ENCODE measurements around the gene DNAAF5. TPM values are rescaled to one million over a fixed set of nuclear protein-coding genes. Genes with fewer than 3 reads are reported as not detected.

Gene DNAAF5
- total and polyA plus RNA-seq, 2 of the 4 experiments (the other 2 are of a cell fraction), result 12.4 to 32.6 TPM

GRCh38 chr7:830069-830468 is 103.6 kb downstream of the DNAAF5 start (continued):
- TF ChIP-seq CTCF (conservative IDR thresholded peaks at IDR 0.05; ENCODE audit: low read depth, low read length), result no peak

GRCh38 chr7:831596-832166 is 105.2 kb downstream of the DNAAF5 start:
- intact Hi-C loops (cut with micrococcal nuclease), result no loop called here
- no CpG with 5 or more reads among the region's 7 CpGs for WGBS, 2 experiments (ENCODE audit: extremely low coverage in 2 of 2, insufficient read length in 1 of 2)
- BruUV-seq (replicated peaks), result no TSS peak
- TF ChIP-seq CHD1 (IDR thresholded peaks at IDR 0.05; ENCODE audit: low read depth, low read length) (peak; percentile 63; the same call in 1 of the 2 replicates), BHLHE40 (IDR thresholded peaks at IDR 0.05; ENCODE audit: low read depth, low read length) (peak; percentile 88), RAD21 (IDR thresholded peaks at IDR 0.05; ENCODE audit: low read length) (peak; percentile 9; the same call in 1 of the 2 replicates), ELK1 (IDR thresholded peaks at IDR 0.05; ENCODE audit: borderline replicate concordance, low read depth, low read length) (no peak), FOS (IDR thresholded peaks at IDR 0.05; ENCODE audit: low read depth, low read length) (peak; percentile 99), MAFK (IDR thresholded peaks at IDR 0.05; ENCODE audit: low read depth, low read length) (peak; percentile 26; the same call in 1 of the 2 replicates), NFE2L2 (IDR thresholded peaks at IDR 0.05; ENCODE audit: low read depth, low read length) (no peak), SMC3 (IDR thresholded peaks at IDR 0.05; ENCODE audit: low read depth, low read length) (no peak), POLR2A (IDR thresholded peaks at IDR 0.05; ENCODE audit: low read depth, low read length) (peak; percentile 64), MXI1 (IDR thresholded peaks at IDR 0.05; ENCODE audit: borderline replicate concordance, low read depth, low read length) (no peak), USF2 (IDR thresholded peaks at IDR 0.05; ENCODE audit: low read depth, low read length) (no peak)

More at GRCh38 chr7:831596-832166, 105.2 kb downstream of the DNAAF5 start:
- dilution Hi-C loops (cut with HindIII; ENCODE audit: low sequenced_read_pairs, unreplicated experiment) (no loop called here), in situ Hi-C loops (cut with MboI; ENCODE audit: low sequenced_read_pairs) (no loop called here)
- ChIA-PET CTCF (no interaction called here), POLR2A (ENCODE audit: unreplicated experiment) (interaction anchor here (0.6 kb wide), 1 partner anchor 18 kb away, joined by 3 read pairs; no protein-coding TSS in a partner anchor)
- Histone ChIP-seq H2BK15ac (ENCODE audit: low read depth, low read length) (no peak overlapping the region; the same call in 2 of the 3 replicates), H2AK9ac (replicated peaks; ENCODE audit: low read depth, low read length, poor library complexity) (no peak overlapping the region), H2BK120ac (ENCODE audit: low read depth, low read length) (peak overlapping the region; percentile 43), H3K9me3 (ENCODE audit: control insufficient read depth, insufficient read depth, low read length) (no peaks in the 10 kb centered on the region), H3K4me2 (ENCODE audit: low read depth, low read length) (peak overlapping the region; percentile 96), H2BK5ac (ENCODE audit: low read depth, low read length, poor library complexity, severe bottlenecking) (peak overlapping the region; percentile 73), H3K23ac (ENCODE audit: low read depth, low read length) (no peak overlapping the region), H4K8ac (ENCODE audit: low read depth in 2 of 2, low read length in 2 of 2) (peak overlapping the region in 1 of 2 experiments; percentile 10; a peak in 1 of 4 replicates), H3K27ac (ENCODE audit: insufficient read depth, low read length) (peak overlapping the region; percentile 52; the same call in 1 of the 2 replicates), H4K91ac (ENCODE audit: insufficient read depth, low read depth, low read length) (no peak overlapping the region), H3K14ac (replicated peaks; ENCODE audit: low read depth, low read length) (peak overlapping the region; percentile 15; the same call in 1 of the 2 replicates), H3K9ac (ENCODE audit: low read depth, low read length) (no peak overlapping the region), H3K18ac (ENCODE audit: low read depth, low read length) (peak overlapping the region; percentile 89; the same call in 1 of the 2 replicates), H3K36me3 (ENCODE audit: control insufficient read depth, insufficient read depth, low read length) (peaks cover under 1% of the 10 kb centered on the region), H3K4me3 (ENCODE audit: insufficient read depth, low read depth, low read length) (no peak overlapping the region), H3K27me3 (ENCODE audit: control insufficient read depth, insufficient read depth, low read length) (no peaks in the 10 kb centered on the region), H2AFZ (replicated peaks; ENCODE audit: low read length, poor library complexity) (no peak overlapping the region), H3K79me1 (ENCODE audit: low read depth in 1 of 2, low read length in 2 of 2) (peaks cover 20 to 72% of the 10 kb centered on the region in 2 experiments), H4K20me1 (ENCODE audit: insufficient read depth, low read length) (peaks cover 51% of the 10 kb centered on the region), H3K4ac (ENCODE audit: low read depth, low read length) (peak overlapping the region; percentile 73; the same call in 1 of the 2 replicates), H3K56ac (ENCODE audit: extremely low read depth, insufficient read depth, low read length) (no peak overlapping the region; the same call in 1 of the 2 replicates), H4K5ac (ENCODE audit: low read depth, low read length) (peak overlapping the region; percentile 55; the same call in 1 of the 2 replicates), H2AK5ac (ENCODE audit: low read depth, low read length) (peak overlapping the region; percentile 87; the same call in 1 of the 2 replicates), H3K4me1 (ENCODE audit: control insufficient read depth, insufficient read depth, low read length) (peaks cover 22% of the 10 kb centered on the region), H3K9me1 (ENCODE audit: insufficient read depth, low read length) (peaks cover 21% of the 10 kb centered on the region), H2BK20ac (ENCODE audit: low read depth, low read length) (peak overlapping the region; percentile 63; the same call in 1 of the 2 replicates)
- DNase-seq (peak; percentile 94), ATAC-seq (ENCODE audit: low read depth) (peak; percentile 80)
